ENCODE data around the gene FAT1. TPM values are rescaled to one million over a fixed set of nuclear protein-coding genes. Genes with fewer than 3 reads are reported as not detected.
"Not testable (repeated sequence)": the region's sequence is repeated elsewhere in the genome, so short reads cannot be mapped to it uniquely, and the experiment has no call there.

FAT1 gene
- total RNA-seq, 1 experiment from 2014 or later, result 50.2 TPM

GRCh38 chr4:186659456-186659855 lies 64.2 kb downstream of the FAT1 start:
- DNase-seq (ENCODE audit: low read depth), result not testable (repeated sequence)

- DNase-seq (ENCODE audit: low read depth), result no peak
Measured at GRCh38 chr4:186658657-186659056, 65.0 kb downstream of the FAT1 start.

DNA sequence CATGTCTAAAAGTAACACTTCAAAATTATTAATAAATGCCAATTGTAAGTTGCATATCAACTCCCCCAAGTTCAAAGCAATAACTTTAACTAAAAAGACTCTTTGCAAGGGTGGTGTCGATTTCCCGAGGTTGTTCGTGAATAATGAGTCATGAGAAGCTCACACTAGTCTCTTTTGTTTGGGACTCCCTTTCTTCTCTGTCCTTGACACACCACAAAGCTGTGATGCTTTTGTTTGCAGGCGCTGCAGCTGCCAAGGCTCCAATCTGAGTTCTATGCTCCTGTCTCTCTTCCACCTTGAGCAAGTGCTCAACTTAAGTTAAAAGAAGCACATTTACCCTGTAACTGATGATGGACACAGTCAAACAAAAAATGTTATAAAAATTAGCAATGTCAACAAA lies 65.9 kb downstream of the FAT1 start:
- no peak for DNase-seq (ENCODE audit: low read depth)

DNA sequence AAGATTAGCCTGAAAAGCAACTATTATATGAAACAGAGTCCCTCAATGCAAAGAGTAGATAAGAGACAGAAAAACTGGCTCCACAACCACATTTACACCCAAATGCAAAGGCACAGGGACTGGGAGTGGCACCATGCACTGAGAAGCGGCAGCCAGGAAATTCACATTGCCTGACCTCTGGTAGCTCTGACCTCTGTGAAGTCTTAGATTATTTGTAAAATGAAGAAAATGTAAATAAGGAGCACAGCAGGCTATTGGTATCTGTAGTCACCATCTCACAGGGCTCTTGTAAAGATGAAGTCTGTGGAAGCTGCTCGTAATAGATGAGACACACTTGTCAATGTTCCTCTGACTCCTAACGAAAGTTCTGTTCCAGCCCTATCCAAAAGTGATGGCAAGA lies 69.7 kb downstream of the FAT1 start:
- no peak for DNase-seq (ENCODE audit: low read depth)

DNA sequence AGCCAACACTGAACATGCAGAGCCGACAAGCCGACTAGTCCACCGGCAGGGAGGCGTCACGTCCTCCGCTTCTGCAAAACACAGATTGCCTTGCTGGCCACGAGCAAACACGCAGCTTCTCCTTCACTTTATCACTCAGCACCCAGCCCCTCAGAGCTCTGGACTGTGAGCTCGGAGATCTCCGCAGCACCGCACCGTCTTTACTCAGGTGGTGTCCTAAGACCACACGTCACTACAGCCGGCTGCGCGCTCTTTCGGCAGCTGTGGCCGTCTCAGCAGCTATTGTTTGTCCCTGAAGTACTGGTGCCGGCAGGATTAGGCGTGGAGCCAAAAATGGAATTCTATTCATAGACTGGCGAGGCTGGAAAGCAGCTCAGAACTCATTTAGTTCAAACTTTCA lies 72.0 kb downstream of the FAT1 start:
- DNase-seq (ENCODE audit: low read depth), result no peak

- DNase-seq (ENCODE audit: low read depth), result no peak
Measured at GRCh38 chr4:186651181-186651603, 72.5 kb downstream of the FAT1 start.

DNA sequence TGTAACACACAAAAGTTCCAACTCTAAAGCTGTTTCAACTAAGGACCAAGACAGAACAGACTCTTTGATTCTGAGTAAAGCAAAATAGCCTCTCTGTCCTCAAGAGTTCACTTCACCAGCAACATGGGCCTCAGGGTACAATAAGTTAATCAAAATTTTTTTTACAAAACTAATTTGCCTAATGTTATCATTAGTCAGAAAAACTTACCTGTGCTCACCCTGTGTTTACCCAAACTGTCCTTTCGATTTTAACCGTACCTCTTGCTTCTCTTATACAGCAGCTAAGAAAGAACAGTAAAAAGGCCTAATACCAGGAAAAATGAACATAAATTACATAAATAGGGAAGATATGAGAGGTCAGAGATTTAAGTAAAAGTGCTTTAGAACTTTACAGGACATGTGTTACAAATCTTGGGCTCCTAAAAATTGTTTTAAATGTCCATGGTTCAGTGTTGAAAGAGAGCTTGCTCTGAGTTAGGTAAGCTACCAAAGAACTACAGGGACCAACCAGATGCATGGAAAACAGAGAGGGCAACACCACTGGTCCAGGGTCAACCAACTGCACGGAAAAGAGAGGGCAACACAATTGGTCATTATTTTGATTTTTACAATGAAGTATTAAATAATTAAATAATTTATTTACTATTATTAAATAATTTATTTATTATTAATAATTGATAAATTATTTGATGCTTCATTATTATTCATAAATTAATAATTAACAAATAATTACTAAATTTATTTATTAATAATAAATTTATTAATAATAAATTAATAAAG lies 73.1 kb downstream of the FAT1 start:
- no peak for DNase-seq (ENCODE audit: low read depth)

DNA sequence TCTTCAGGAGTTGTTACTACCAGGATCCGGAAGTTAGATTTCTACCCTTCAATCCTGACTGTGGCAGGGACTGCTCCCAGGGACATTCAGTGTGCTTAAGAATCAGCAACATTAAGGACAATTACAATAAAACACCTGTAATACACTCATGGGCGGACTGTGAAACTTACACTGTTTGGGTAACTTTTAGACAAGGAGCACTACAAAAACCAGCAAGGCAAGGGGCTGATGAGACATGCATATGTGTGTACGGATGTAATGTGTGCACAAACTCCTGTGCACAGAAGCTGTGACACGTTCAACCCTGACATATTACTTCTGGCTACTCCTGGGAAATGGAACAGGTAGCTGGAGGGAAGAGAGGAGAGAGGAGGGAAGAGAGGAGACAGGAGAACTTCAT lies 75.8 kb downstream of the FAT1 start:
- DNase-seq (ENCODE audit: low read depth), result no peak

GRCh38 chr4:186644737-186645261 lies 78.9 kb downstream of the FAT1 start:
- no peak for DNase-seq (ENCODE audit: low read depth)

DNA sequence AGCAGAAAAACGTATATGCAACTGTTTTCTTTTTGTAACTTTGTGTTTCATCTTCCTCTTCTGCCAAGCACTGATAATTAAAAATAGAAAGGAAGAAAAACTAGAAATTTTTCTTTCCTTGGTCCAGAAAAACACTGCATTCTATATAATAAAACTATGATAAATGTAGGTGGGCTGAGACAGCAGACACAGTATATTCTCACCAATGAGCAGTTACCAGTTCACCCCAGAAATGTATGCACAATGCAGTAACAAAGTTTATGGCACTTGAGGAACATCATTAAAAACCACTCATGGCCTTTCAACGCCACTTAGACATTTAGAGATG lies 79.4 kb downstream of the FAT1 start:
- no peak for DNase-seq (ENCODE audit: low read depth)

GRCh38 chr4:186643501-186644310 lies 80.0 kb downstream of the FAT1 start:
- DNase-seq (ENCODE audit: low read depth), result peak; percentile 7

DNA sequence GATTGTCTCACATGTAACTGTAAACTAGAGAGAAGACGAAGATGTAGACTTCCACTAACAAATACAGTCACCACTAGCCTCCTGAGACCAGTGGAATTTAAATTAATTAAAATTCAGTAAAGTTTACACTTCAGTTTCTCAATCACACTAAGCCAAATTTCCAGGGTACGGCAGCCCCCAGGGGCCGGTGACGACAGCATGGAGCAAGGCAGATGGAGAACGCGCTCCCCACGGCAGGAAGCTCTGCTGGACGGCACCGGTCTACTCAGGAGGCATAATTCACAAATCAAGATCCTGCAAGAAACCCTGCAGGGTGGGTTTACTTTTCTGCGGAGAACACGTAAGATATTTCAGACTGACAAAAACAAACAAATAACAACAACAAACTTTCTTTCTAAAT lies 80.7 kb downstream of the FAT1 start:
- DNase-seq (ENCODE audit: low read depth), result no peak

GRCh38 chr4:186642530-186642929 lies 81.1 kb downstream of the FAT1 start:
- no peak for DNase-seq (ENCODE audit: low read depth)

DNA sequence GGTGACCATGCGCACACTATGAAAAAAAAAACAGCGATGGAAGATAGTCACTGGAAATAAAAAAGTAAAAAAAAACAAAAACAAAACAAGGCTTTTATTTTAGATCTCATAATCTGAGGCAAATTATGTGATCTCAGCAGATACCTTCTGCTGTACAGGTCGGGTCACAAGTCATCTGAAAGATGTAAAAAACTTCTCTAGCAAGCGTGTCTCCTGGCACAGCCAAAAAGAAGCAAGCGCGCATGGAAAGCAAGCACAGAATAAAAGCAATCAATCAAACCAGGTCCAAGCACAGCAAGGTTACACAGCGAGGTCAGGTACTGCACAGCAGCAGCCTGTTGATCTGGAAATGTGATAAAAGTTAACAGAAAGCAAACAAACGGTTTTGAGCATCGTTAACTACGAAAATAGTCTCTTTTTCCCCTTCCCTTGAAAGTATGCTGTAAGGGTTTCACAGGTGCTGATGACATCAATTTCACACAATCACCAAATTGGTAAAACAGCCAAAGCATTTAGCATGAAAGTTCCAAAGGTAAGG lies 89.0 kb downstream of the FAT1 start:
- DNase-seq (ENCODE audit: low read depth), result no peak

DNA sequence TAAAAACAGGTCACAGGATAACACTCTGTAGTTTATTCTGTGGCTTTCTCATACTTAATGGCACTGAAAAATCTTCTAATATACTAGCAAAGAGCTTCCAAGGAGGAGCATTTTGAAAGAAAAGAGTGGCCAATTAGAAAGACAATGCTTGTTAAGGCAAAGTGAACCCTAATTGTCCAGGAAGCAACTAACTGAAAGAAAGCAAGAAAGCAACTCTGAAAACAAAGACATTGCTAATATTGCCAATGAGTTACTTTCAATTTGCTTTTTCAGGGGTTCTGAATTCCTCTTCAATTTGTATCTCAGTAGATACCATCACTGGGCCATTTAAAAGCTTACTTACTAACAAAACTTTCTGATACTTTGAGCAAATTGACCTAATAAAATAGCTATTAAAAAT lies 89.8 kb downstream of the FAT1 start:
- DNase-seq (ENCODE audit: low read depth), result no peak

- DNase-seq (ENCODE audit: low read depth), result no peak
Measured at GRCh38 chr4:186630128-186630527, 93.5 kb downstream of the FAT1 start.

GRCh38 chr4:186628058-186628711 lies 95.5 kb downstream of the FAT1 start:
- DNase-seq (ENCODE audit: low read depth), result no peak

DNA sequence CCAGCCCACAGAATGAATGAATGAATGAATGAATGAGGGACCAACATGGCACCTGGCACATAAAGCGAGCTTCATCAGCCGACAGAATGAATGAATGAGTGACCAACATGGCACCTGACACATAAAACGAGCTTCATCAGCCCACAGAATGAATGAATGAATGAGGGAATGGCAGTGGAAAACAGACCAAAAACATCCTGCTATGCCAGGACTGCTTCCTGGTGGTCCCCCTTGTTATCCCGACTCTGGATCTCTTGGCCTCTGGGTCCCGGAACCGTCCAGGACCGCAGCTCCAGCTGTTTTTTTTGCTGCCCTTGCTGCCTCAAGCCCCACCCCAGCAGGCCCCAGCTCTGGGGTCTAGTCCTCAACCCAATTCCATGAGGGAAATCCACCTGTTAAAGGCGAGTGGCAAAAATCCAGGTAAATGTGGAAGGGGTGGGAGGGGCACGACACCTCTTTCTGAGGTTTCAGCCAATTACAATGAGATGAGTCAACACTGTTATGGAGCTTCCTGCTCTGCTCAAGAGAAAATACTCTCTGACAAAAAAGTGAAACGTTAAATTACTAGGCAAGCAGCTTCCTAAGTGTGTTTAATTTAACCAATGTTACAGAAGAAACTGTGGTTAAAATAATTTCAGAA lies 96.3 kb downstream of the FAT1 start:
- DNase-seq (ENCODE audit: low read depth), result no peak

DNA sequence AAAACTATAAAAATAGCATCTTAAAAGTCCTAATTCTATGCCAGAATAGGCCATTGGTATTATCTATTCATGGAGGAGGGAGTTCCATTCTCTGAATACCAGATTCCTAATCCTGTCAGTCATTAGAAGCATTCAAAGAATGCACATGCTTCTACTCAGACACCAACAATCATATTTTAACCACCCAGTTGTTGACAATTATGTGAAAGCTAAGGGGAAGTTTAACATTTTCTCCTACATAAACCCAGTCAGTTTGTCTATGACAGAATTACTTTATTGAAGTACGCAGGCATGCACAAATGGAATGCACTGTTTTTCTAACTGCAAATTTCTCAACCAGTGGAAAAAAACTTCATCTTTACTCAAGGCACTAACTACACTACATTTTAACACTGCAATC lies 98.7 kb downstream of the FAT1 start:
- DNase-seq (ENCODE audit: low read depth), result no peak

GRCh38 chr4:186623546-186623945 lies 100.1 kb downstream of the FAT1 start:
- DNase-seq (ENCODE audit: low read depth), result no peak

DNA sequence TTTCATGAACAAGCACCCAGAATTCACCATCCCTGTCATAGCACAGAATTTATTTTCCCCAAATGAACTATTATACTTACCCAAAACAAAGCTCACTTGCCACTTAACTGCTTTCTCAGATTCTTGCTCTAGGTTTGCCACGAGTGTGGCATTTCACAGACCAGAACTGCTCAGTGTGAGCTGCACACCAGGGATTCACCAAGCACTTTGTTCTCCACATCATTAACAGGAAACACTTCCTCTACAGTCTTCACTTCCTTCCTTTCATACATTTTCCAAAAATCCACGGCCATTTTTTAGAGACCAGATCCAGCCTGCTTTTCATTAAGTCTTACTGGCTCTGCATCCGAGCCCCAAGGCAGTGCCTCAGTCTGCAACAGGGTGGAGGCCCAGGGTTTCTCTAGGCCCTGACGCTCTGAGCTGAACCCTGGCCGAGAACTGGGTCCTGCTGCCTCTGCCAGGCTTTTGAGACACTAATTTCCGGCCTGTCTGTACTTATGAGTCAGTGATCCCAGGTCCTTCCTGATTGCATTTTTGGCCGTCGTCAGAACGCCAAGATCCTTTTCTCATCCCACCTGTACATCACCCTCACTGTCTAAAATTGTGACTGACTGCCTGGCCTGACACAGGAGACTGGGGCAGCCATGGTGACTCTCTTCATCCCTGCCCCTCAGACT lies 100.7 kb downstream of the FAT1 start:
- peak; percentile 60 for DNase-seq (ENCODE audit: low read depth)
